Measurements from ENCODE around the gene CCNL2.

CCNL2 gene

GRCh38 chr1:1432274-1432950, 33.3 kb upstream of the CCNL2 start:
- H2BK120ac ChIP-seq (ENCODE audit: low read depth, low read length): peak overlapping the region; percentile 6
- H3K23ac ChIP-seq (ENCODE audit: low read depth, low read length, poor library complexity): peak overlapping the region; percentile 75
- peak overlapping the region in 1 of 2 donors; percentile 10 for H3K4me3 ChIP-seq (ENCODE audit: low read length in 2 of 2)
- peaks cover 0 to 3% of the 10 kb centered on the region in 2 donors for H3K9me3 ChIP-seq (replicated peaks in 1 of 2; ENCODE audit: control insufficient read depth in 2 of 2, insufficient read depth in 1 of 2, low read depth in 1 of 2, low read length in 2 of 2)
- H2BK15ac ChIP-seq (ENCODE audit: low read length): peak overlapping the region; percentile 99
- no peak overlapping the region for H3K4me2 ChIP-seq (ENCODE audit: insufficient read depth, low read length, poor library complexity, severe bottlenecking)
- peak overlapping the region; percentile 53 for H3K27ac ChIP-seq (replicated peaks; ENCODE audit: low read length)
- H3K9ac ChIP-seq (ENCODE audit: low read depth, low read length, poor library complexity): peak overlapping the region; percentile 78
- peak overlapping the region; percentile 98 for H2AK5ac ChIP-seq (ENCODE audit: low read depth, low read length)
- peak overlapping the region; percentile 11 for H2AFZ ChIP-seq (ENCODE audit: low read length)
- H3K4ac ChIP-seq (ENCODE audit: low read length): peak overlapping the region; percentile 78
- peak overlapping the region; percentile 92 for H2BK5ac ChIP-seq (ENCODE audit: low read length)
- no peaks in the 10 kb centered on the region for H3K79me1 ChIP-seq (ENCODE audit: low read depth, low read length)
- H3K4me1 ChIP-seq (ENCODE audit: control insufficient read depth in 2 of 2, insufficient read depth in 1 of 2, low read depth in 1 of 2, low read length in 2 of 2): peaks cover 45 to 60% of the 10 kb centered on the region in 2 donors
- H3K36me3 ChIP-seq (replicated peaks in 1 of 2; ENCODE audit: control insufficient read depth in 2 of 2, insufficient read depth in 2 of 2, low read length in 2 of 2): no peaks in the 10 kb centered on the region
- peaks cover 0 to 20% (median 5%) of the 10 kb centered on the region in 3 experiments for H3K27me3 ChIP-seq (ENCODE audit: control insufficient read depth in 3 of 3, insufficient read depth in 3 of 3, low read depth in 1 of 3, low read length in 3 of 3)
- no peak overlapping the region for H4K91ac ChIP-seq (ENCODE audit: low read depth, low read length, poor library complexity)
- H3K14ac ChIP-seq (ENCODE audit: low read length): peak overlapping the region; percentile 5
- peak overlapping the region; percentile 96 for H3K18ac ChIP-seq (ENCODE audit: low read length)
- H4K8ac ChIP-seq (ENCODE audit: low read depth, low read length): no peak overlapping the region
- no peak for DNase-seq (ENCODE audit: low spot score)
- WGBS, 2 donors (ENCODE audit: extremely low coverage in 2 of 2, insufficient read length in 2 of 2, insufficient replicate concordance in 1 of 2): no CpG with 5 or more reads among the region's 28 CpGs
- H2BK12ac ChIP-seq (ENCODE audit: low read length): peak overlapping the region; percentile 11

GRCh38 chr1:1431845-1432273, 32.7 kb upstream of the CCNL2 start:
- no peaks in the 10 kb centered on the region for H3K79me1 ChIP-seq (ENCODE audit: low read depth, low read length)
- H3K4me2 ChIP-seq (ENCODE audit: insufficient read depth, low read length, poor library complexity, severe bottlenecking): no peak overlapping the region
- no CpG with 5 or more reads among the region's 5 CpGs for WGBS, 2 donors (ENCODE audit: extremely low coverage in 2 of 2, insufficient read length in 2 of 2, insufficient replicate concordance in 1 of 2)
- peak overlapping the region; percentile 99 for H2BK15ac ChIP-seq (ENCODE audit: low read length)
- no peaks in the 10 kb centered on the region for H3K36me3 ChIP-seq (replicated peaks in 1 of 2; ENCODE audit: control insufficient read depth in 2 of 2, insufficient read depth in 2 of 2, low read length in 2 of 2)
- peak overlapping the region; percentile 75 for H3K23ac ChIP-seq (ENCODE audit: low read depth, low read length, poor library complexity)
- no peak overlapping the region for H3K4me3 ChIP-seq (ENCODE audit: low read length in 2 of 2)
- H2BK12ac ChIP-seq (ENCODE audit: low read length): peak overlapping the region; percentile 11
- H3K14ac ChIP-seq (ENCODE audit: low read length): peak overlapping the region; percentile 5
- H3K9me3 ChIP-seq (replicated peaks in 1 of 2; ENCODE audit: control insufficient read depth in 2 of 2, insufficient read depth in 1 of 2, low read depth in 1 of 2, low read length in 2 of 2): peaks cover 0 to 3% of the 10 kb centered on the region in 2 donors
- peak overlapping the region; percentile 92 for H2BK5ac ChIP-seq (ENCODE audit: low read length)
- peak overlapping the region; percentile 98 for H2AK5ac ChIP-seq (ENCODE audit: low read depth, low read length)
- H4K8ac ChIP-seq (ENCODE audit: low read depth, low read length): no peak overlapping the region
- H3K27me3 ChIP-seq (ENCODE audit: control insufficient read depth in 3 of 3, insufficient read depth in 3 of 3, low read depth in 1 of 3, low read length in 3 of 3): peaks cover 0 to 19% (median 5%) of the 10 kb centered on the region in 3 experiments
- H2AFZ ChIP-seq (ENCODE audit: low read length): peak overlapping the region; percentile 11
- H2BK120ac ChIP-seq (ENCODE audit: low read depth, low read length): peak overlapping the region; percentile 48
- peak overlapping the region; percentile 27 for H3K9ac ChIP-seq (ENCODE audit: low read depth, low read length, poor library complexity)
- H3K4ac ChIP-seq (ENCODE audit: low read length): peak overlapping the region; percentile 78
- peak overlapping the region; percentile 53 for H3K27ac ChIP-seq (replicated peaks; ENCODE audit: low read length)
- H3K18ac ChIP-seq (ENCODE audit: low read length): peak overlapping the region; percentile 96
- DNase-seq (ENCODE audit: low spot score): no peak
- peaks cover 45 to 56% of the 10 kb centered on the region in 2 donors for H3K4me1 ChIP-seq (ENCODE audit: control insufficient read depth in 2 of 2, insufficient read depth in 1 of 2, low read depth in 1 of 2, low read length in 2 of 2)
- peak overlapping the region; percentile 19 for H4K91ac ChIP-seq (ENCODE audit: low read depth, low read length, poor library complexity)

GRCh38 chr1:1430992-1431844, 32.1 kb upstream of the CCNL2 start:
- H3K4me2 ChIP-seq (ENCODE audit: insufficient read depth, low read length, poor library complexity, severe bottlenecking): no peak overlapping the region
- H2BK120ac ChIP-seq (ENCODE audit: low read depth, low read length): peak overlapping the region; percentile 48
- H3K4me3 ChIP-seq (ENCODE audit: low read length in 2 of 2): peak overlapping the region in 1 of 2 donors; percentile 17
- peak overlapping the region; percentile 11 for H2BK12ac ChIP-seq (ENCODE audit: low read length)
- WGBS, 2 donors (ENCODE audit: extremely low coverage in 2 of 2, insufficient read length in 2 of 2, insufficient replicate concordance in 1 of 2): no CpG with 5 or more reads among the region's 18 CpGs
- peak overlapping the region; percentile 99 for H2BK15ac ChIP-seq (ENCODE audit: low read length)
- DNase-seq (ENCODE audit: low spot score): no peak
- peaks cover 0 to 12% (median 5%) of the 10 kb centered on the region in 3 experiments for H3K27me3 ChIP-seq (ENCODE audit: control insufficient read depth in 3 of 3, insufficient read depth in 3 of 3, low read depth in 1 of 3, low read length in 3 of 3)
- peak overlapping the region; percentile 53 for H3K27ac ChIP-seq (replicated peaks; ENCODE audit: low read length)
- no peaks in the 10 kb centered on the region for H3K36me3 ChIP-seq (replicated peaks in 1 of 2; ENCODE audit: control insufficient read depth in 2 of 2, insufficient read depth in 2 of 2, low read length in 2 of 2)
- H3K18ac ChIP-seq (ENCODE audit: low read length): peak overlapping the region; percentile 96
- H4K91ac ChIP-seq (ENCODE audit: low read depth, low read length, poor library complexity): peak overlapping the region; percentile 19
- H3K14ac ChIP-seq (ENCODE audit: low read length): no peak overlapping the region
- H2AK5ac ChIP-seq (ENCODE audit: low read depth, low read length): peak overlapping the region; percentile 98
- no peak overlapping the region for H3K9ac ChIP-seq (ENCODE audit: low read depth, low read length, poor library complexity)
- no peak overlapping the region for H2AFZ ChIP-seq (ENCODE audit: low read length)
- no peak overlapping the region for H4K8ac ChIP-seq (ENCODE audit: low read depth, low read length)
- peak overlapping the region; percentile 75 for H3K23ac ChIP-seq (ENCODE audit: low read depth, low read length, poor library complexity)
- H3K79me1 ChIP-seq (ENCODE audit: low read depth, low read length): no peaks in the 10 kb centered on the region
- H3K9me3 ChIP-seq (replicated peaks in 1 of 2; ENCODE audit: control insufficient read depth in 2 of 2, insufficient read depth in 1 of 2, low read depth in 1 of 2, low read length in 2 of 2): peaks cover 0 to 3% of the 10 kb centered on the region in 2 donors
- peaks cover 47 to 59% of the 10 kb centered on the region in 2 donors for H3K4me1 ChIP-seq (ENCODE audit: control insufficient read depth in 2 of 2, insufficient read depth in 1 of 2, low read depth in 1 of 2, low read length in 2 of 2)
- H3K4ac ChIP-seq (ENCODE audit: low read length): peak overlapping the region; percentile 78
- peak overlapping the region; percentile 92 for H2BK5ac ChIP-seq (ENCODE audit: low read length)
